ENCODE measurements around the gene FPGS.

DNA sequence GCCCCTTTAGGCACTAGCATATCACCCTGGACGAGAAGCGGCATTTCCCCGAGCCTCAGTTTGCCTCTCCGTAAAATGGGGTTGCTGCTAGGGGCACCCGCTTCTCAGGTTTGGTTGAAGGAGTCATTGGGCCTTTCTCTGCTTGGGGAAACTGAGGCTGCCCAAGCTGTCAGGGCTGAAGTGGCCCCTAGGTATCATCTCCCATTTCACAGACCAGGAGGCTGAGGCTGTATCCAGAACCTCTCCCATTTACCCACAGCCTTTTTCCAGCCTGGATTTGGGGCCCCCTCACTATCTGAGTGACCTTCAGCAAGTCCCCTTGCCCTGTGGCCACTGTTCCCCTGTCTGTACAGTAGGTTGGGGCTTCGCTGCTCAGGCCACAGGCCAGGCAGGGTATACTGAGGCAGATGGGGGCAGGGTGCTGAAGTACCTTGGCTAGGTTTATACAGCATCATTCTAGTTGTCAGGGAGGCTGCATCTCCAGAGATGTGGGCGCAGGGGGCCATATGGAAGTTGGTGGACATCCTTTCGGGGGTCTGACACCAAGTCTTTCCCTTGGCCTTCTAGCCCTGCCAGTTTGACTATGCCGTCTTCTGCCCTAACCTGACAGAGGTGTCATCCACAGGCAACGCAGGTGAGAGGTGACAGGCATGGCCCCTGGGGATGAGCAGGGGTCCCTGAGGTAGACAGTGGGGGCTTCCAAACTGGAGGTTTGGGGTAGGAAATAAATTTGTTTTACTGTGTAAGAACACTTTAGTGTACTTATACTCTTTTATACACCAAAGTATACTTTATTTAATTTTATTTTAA is 7.9 kb downstream of the FPGS start:
- TF ChIP-seq ETV6 (CRISPR knock-in tag; IDR thresholded peaks at IDR 0.05) (no peak), NR3C1 (CRISPR knock-in tag; conservative IDR thresholded peaks at IDR 0.05; ENCODE audit: low read depth) (no peak), FOXK1 (CRISPR knock-in tag; IDR thresholded peaks at IDR 0.05) (no peak), IRF2 (CRISPR knock-in tag; IDR thresholded peaks at IDR 0.05; ENCODE audit: borderline replicate concordance, low read depth) (no peak), RELA (CRISPR knock-in tag; IDR thresholded peaks at IDR 0.05; ENCODE audit: borderline replicate concordance) (no peak)
- TF ChIP-seq, protein P1, sequence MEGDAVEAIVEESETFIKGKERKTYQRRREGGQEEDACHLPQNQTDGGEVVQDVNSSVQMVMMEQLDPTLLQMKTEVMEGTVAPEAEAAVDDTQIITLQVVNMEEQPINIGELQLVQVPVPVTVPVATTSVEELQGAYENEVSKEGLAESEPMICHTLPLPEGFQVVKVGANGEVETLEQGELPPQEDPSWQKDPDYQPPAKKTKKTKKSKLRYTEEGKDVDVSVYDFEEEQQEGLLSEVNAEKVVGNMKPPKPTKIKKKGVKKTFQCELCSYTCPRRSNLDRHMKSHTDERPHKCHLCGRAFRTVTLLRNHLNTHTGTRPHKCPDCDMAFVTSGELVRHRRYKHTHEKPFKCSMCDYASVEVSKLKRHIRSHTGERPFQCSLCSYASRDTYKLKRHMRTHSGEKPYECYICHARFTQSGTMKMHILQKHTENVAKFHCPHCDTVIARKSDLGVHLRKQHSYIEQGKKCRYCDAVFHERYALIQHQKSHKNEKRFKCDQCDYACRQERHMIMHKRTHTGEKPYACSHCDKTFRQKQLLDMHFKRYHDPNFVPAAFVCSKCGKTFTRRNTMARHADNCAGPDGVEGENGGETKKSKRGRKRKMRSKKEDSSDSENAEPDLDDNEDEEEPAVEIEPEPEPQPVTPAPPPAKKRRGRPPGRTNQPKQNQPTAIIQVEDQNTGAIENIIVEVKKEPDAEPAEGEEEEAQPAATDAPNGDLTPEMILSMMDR (IDR thresholded peaks at IDR 0.05), result no peak

Data from WTC11 (cell line).